Kidney (tissue), 14 donors: ENCODE results near the gene TMTC1. TPM values are rescaled to one million over a fixed set of nuclear protein-coding genes. Genes with fewer than 3 reads are reported as not detected.

Experiments
- DNase-seq, 5 donors: peaks; one replicate each; pipeline ENCODE4 v3.0.0-alpha.2; 2013 to 2020
- FAIRE-seq: peaks from 2 replicates; lab custom pipeline; 2012; peaks lifted over from hg19 to GRCh38; lab: Jason Lieb, UNC
- H3K27ac ChIP-seq, 2 donors: one replicate each; pipeline ENCODE4 v1.7.0; 2013; ENCODE audit warnings: low read depth in 2 of 2, low read length in 2 of 2, inconsistent platforms in 1 of 2
- H3K27me3 ChIP-seq: one replicate; pipeline ENCODE4 v1.7.1; 2013; ENCODE audit warnings: low read length, inconsistent platforms; ENCODE audit not compliant: control insufficient read depth, insufficient read depth
- H3K36me3 ChIP-seq, 3 donors: one replicate each; pipeline versions ENCODE4 v1.7.0 to v1.7.1; 2013; ENCODE audit warnings: low read length in 3 of 3, control low read depth in 1 of 3, inconsistent platforms in 1 of 3; ENCODE audit not compliant: insufficient read depth in 3 of 3, control insufficient read depth in 2 of 3
- H3K4me1 ChIP-seq, 3 donors: one replicate each; pipeline versions ENCODE4 v1.7.0 to v1.7.1; 2013; ENCODE audit warnings: low read length in 3 of 3, inconsistent platforms in 1 of 3, low read depth in 1 of 3; ENCODE audit not compliant: control insufficient read depth in 2 of 3, insufficient read depth in 2 of 3
- H3K4me3 ChIP-seq, 3 donors: one replicate each; pipeline versions ENCODE4 v1.7.0 to v1.8.1; 2013; ENCODE audit warnings: low read length in 3 of 3, control low read depth in 1 of 3, inconsistent platforms in 1 of 3
- H3K9ac ChIP-seq, 3 donors: one replicate each; pipeline versions ENCODE4 v1.7.0 to v1.7.1; 2013; ENCODE audit warnings: low read length in 3 of 3, control low read depth in 1 of 3, inconsistent platforms in 1 of 3
- H3K9me3 ChIP-seq, 3 donors: one replicate each; pipeline versions ENCODE4 v1.7.0 to v1.7.1; 2013; ENCODE audit warnings: low read length in 3 of 3, control low read depth in 1 of 3, inconsistent platforms in 1 of 3; ENCODE audit not compliant: control insufficient read depth in 2 of 3, insufficient read depth in 1 of 3
- CTCF ChIP-seq: IDR thresholded peaks from 3 replicates; pipeline ENCODE4 v1.5.1; 2012; ENCODE audit warnings: mild to moderate bottlenecking, moderate library complexity, borderline replicate concordance; ENCODE audit not compliant: insufficient read depth; ENCODE audit errors: extremely low read depth
- intact Hi-C: fragments of 100-400 bp; cut with DNase I; formaldehyde crosslinking; loops from one replicate; pipeline ENCODE4 v1.11.1; 2022
- polyA plus RNA-seq: library from polyadenylated mRNA; stranded (reverse); fragments of 350-450 nt; fragmentation: Illumina TruSeq; extraction: RNeasy Lipid Tissue Mini Kit (QIAGEN cat#74804); gene quantifications from one replicate; pipeline ENCODE4 v1.2.3, GENCODE V29; 2014; ENCODE audit warnings: low read depth, low replicate concordance; ENCODE audit not compliant: insufficient read depth
- total RNA-seq: library from RNA; stranded (reverse); fragmentation: NEBNext Ultra II Directional; extraction: Animal tissue kit (Norgen Biotek cat#: 25700); gene quantifications from one replicate; pipeline ENCODE4 v1.2.1, GENCODE V29; 2021
- donor health status: control.
- donor health status: control.
- donor health status: control.
- donor health status: control.
- donor health status: control.
- donor health status: DM: yes; HTN: yes; CAD: no.
- donor health status: Normal renal cell carcinoma (clear cell type).

The TMTC1 gene
- total and polyA plus RNA-seq, 2 donors from 2014 or later, result 10.9 to 58.8 TPM

DNA sequence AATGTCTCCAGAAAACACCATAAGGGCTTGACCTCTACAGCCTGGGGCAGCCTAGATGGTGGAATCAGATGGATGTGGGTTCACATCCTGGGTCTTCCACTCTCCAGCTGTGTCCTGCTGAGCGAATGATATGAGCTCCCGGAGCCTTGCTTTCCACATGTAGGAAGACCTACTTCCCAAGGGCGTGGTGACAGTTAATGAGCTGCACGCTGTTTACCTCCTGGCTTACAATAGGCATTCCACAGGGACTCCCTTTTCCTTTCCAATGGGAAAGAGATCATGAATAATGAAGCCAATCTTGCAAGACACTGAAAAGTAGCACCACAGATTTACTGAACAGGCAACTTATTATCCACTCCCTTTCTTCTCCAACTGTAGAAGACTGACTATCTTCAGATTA lies 46.1 kb downstream of the TMTC1 start:
- Histone ChIP-seq H3K27me3 (no peaks in the 10 kb centered on the region), H3K27ac (no peak overlapping the region), H3K9ac (no peak overlapping the region), H3K4me1 (no peaks in the 10 kb centered on the region), H3K9me3 (no peaks in the 10 kb centered on the region), H3K4me3 (no peak overlapping the region), H3K36me3 (no peaks in the 10 kb centered on the region)
- FAIRE-seq (no peak), DNase-seq (no peak)
- intact Hi-C loops, result no loop called here
- no peak for TF ChIP-seq CTCF

DNA sequence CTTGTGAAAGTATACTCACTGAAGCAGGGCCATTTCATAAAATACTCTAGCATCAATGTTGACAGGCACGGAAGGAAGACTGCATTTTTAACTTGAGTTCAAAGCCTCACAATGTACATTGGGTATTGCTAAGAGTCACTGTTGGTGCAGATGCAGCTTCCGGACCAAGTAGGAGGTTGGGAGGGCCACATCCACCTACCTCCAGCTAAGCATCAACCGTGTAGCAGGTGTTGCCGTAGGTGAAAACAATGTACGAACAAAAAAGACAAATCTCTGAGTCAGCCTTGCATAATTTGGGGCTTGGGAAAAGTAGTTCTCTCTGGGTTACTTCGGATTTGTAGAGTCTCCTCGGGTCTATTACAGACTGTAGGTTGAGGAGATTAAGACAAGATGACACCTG lies 48.1 kb downstream of the TMTC1 start:
- no peak for TF ChIP-seq CTCF
- Histone ChIP-seq H3K36me3 (no peaks in the 10 kb centered on the region), H3K9me3 (no peaks in the 10 kb centered on the region), H3K27ac (no peak overlapping the region), H3K9ac (no peak overlapping the region), H3K4me3 (no peak overlapping the region), H3K27me3 (no peaks in the 10 kb centered on the region), H3K4me1 (no peaks in the 10 kb centered on the region)
- FAIRE-seq, result no peak
- intact Hi-C loops, result no loop called here
- no peak for DNase-seq

GRCh38 chr12:29734734-29735133 lies 49.0 kb downstream of the TMTC1 start:
- intact Hi-C loops, result no loop called here
- DNase-seq, result no peak

More at GRCh38 chr12:29734734-29735133, 49.0 kb downstream of the TMTC1 start:
- Histone ChIP-seq H3K27ac (no peak overlapping the region), H3K4me1 (no peaks in the 10 kb centered on the region), H3K4me3 (no peak overlapping the region), H3K9me3 (no peaks in the 10 kb centered on the region), H3K9ac (no peak overlapping the region), H3K36me3 (no peaks in the 10 kb centered on the region), H3K27me3 (no peaks in the 10 kb centered on the region)
- no peak for FAIRE-seq
- TF ChIP-seq CTCF, result no peak
